RWPE1 (cell line): ENCODE measurements around the gene WWOX.

Experiments
- CTCF ChIA-PET: fragments of 350-600 bp; sonication (Branson Sonifier 250); formaldehyde crosslinking; extraction: SDS; loops from one replicate; lab custom pipeline; 2021; lab: Yijun Ruan, JAX
- POLR2A ChIA-PET: fragments of 400-600 bp; formaldehyde crosslinking; extraction: SDS; loops from one replicate; lab custom pipeline; 2020; ENCODE audit warnings: antibody characterized with exemption; ENCODE audit not compliant: low non-redundant PET; lab: Yijun Ruan, JAX
- DNase-seq: peaks from one replicate; pipeline ENCODE4 v3.0.0; 2012; ENCODE audit warnings: low spot score
- H3K27ac ChIP-seq: fragments of 450-650 bp; 2 replicates; pipeline ENCODE4 v1.5.1; 2017
- TF ChIP-seq, protein P1 (sequence below): fragments of 450-650 bp; conservative IDR thresholded peaks from 2 replicates; pipeline ENCODE4 v1.5.1; 2017; ENCODE audit warnings: low read depth, mild to moderate bottlenecking

WWOX gene

GRCh38 chr16:78738557-78738956, 639.1 kb downstream of the WWOX start:
- DNase-seq, result no peak
- ChIA-PET CTCF (no interaction called here), POLR2A (no interaction called here)
- H3K27ac ChIP-seq, result no peak overlapping the region
- TF ChIP-seq, protein P1, sequence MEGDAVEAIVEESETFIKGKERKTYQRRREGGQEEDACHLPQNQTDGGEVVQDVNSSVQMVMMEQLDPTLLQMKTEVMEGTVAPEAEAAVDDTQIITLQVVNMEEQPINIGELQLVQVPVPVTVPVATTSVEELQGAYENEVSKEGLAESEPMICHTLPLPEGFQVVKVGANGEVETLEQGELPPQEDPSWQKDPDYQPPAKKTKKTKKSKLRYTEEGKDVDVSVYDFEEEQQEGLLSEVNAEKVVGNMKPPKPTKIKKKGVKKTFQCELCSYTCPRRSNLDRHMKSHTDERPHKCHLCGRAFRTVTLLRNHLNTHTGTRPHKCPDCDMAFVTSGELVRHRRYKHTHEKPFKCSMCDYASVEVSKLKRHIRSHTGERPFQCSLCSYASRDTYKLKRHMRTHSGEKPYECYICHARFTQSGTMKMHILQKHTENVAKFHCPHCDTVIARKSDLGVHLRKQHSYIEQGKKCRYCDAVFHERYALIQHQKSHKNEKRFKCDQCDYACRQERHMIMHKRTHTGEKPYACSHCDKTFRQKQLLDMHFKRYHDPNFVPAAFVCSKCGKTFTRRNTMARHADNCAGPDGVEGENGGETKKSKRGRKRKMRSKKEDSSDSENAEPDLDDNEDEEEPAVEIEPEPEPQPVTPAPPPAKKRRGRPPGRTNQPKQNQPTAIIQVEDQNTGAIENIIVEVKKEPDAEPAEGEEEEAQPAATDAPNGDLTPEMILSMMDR, result no peak

DNA sequence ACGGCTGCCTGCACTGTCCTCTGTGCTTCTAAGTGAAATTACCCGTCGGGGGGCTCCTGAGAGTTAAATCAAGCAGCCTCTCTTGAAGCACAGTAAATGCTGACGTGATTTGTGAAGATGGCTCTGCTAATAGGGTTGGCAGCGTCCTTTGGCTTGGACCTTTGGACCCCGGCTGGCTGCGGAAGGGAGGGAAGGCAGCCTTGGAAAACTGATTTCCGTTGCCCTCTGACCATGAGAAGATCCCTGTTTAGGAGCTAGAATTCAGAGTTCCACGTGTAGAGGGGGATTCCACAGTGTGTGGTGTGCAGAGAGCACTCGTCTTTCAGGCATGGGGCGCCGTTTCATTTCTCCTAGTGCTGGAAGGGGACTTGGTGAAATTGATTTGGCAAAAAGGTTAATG, 640.8 kb downstream of the WWOX start:
- POLR2A ChIA-PET, result no interaction called here
- CTCF ChIA-PET, result no interaction called here
- H3K27ac ChIP-seq, result no peak overlapping the region
- TF ChIP-seq, protein P1, result no peak
- no peak for DNase-seq

DNA sequence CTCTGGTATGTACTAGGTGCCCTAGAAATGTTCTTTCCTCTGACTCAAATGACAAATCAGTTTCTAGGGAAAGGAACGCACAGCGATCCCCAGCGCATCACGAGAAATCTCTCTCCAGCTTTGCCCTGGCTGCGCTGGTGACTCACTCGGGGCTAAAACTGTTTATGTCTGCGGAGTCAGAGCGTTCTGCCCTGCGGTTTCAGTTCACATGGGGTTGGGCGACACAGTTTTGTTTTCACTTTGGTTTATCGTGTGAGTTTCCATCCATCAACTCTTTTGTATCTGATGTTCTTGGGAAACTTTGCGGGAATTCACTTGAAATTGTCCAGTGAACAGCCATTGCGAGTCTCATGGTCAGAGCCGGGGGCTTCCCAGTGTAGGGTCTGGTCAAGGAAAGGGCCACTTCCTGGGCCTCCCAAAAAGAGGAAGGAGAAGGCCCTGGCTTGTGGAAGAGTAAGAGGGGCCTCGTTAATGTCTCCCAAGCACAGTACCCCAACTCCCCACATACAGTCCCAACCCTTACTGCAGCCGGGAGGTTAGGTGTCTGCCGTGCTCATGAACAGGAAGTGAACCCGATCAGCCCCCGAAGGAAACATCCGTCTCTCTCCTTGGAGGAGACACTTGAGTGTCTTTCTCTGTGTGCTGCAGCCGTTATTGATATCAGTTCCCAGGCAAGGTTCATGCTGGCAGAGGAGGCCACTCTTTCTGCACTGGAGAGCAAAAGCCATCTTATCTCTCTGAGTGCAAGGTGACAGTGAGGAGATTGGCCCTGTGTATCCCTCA, 643.2 kb downstream of the WWOX start:
- TF ChIP-seq, protein P1, result no peak
- H3K27ac ChIP-seq, result no peak overlapping the region
- ChIA-PET POLR2A (interaction anchor here (0.6 kb wide), 1 partner anchor 39 kb away, joined by 3 read pairs; no protein-coding TSS in a partner anchor), CTCF (no interaction called here)
- DNase-seq, result no peak

DNA sequence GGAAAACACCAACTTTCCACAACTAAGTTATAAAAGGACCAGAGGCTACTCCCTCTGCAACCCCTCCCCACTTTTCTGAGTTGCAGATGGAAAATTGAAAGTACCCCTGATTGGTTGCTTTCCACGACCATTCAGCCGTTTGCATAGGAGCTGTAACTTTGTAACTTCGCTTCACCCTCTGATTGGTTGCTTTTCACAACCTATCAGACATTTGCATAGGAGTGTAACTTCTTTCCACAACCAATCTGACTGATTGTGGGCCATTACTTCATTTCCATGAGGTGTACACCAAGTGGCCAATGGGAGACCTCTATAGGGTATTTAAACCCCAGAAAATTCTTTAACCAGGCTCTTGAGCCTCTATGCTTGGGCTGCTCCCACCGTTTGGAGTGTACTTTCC, 644.1 kb downstream of the WWOX start:
- CTCF ChIA-PET, result interaction anchor here (1.0 kb wide), 1 partner anchor 265 kb away, joined by 4 read pairs; no protein-coding TSS in a partner anchor
- H3K27ac ChIP-seq, result no peak overlapping the region
- TF ChIP-seq, protein P1, result no peak
- POLR2A ChIA-PET, result no interaction called here
- no peak for DNase-seq

GRCh38 chr16:78744099-78744498, 644.6 kb downstream of the WWOX start:
- TF ChIP-seq, protein P1, result no peak
- ChIA-PET CTCF (interaction anchor here (0.6 to 1.0 kb wide), 2 partner anchors 90 to 265 kb away, joined by 3 to 4 read pairs; no protein-coding TSS in a partner anchor), POLR2A (no interaction called here)

DNA sequence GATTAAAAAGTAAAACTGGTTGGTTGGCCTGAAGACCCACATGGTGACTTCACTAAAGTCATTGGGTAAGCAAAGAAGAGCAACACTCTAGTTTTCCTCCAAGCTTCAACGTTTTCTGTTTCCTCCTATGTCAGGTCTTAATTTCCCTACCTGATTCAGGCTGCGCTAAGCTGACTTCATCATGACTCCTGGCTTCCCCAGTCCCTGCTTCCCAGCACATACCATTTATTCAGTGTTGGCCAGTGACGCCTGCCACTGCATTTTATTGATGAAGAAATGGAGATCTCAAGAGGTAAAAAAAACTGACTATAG, 645.3 kb downstream of the WWOX start:
- ChIA-PET CTCF (no interaction called here), POLR2A (no interaction called here)
- TF ChIP-seq, protein P1, result no peak
- no peak for DNase-seq
- no peak overlapping the region for H3K27ac ChIP-seq

More at GRCh38 chr16:78744099-78744498, 644.6 kb downstream of the WWOX start:
- H3K27ac ChIP-seq, result no peak overlapping the region
- no peak for DNase-seq
